Effector memory CD8-positive, alpha-beta T cell (primary cell): ENCODE data around the gene PIAS4.

Experiments used
- ATAC-seq: fragments of 150-1000 bp; cut with Tn5 transposase; replicated peaks from 2 replicates; pipeline ENCODE4 v1.10.0; 2021; ENCODE audit warnings: mild to moderate bottlenecking, moderate library complexity
- DNase-seq, 3 experiments: peaks; one replicate each; pipeline ENCODE4 v3.0.0; 2021
- H3K27ac Mint-ChIP-seq, 2 donors: one replicate each; pipeline ENCODE4 v1.8.0; 2022; ENCODE audit warnings: mild to moderate bottlenecking in 2 of 2, mixed read lengths in 2 of 2, moderate library complexity in 2 of 2
- H3K27me3 Mint-ChIP-seq, 2 donors: one replicate each; pipeline ENCODE4 v1.8.0; 2022; ENCODE audit warnings: mixed read lengths in 2 of 2
- H3K36me3 Mint-ChIP-seq: one replicate; pipeline ENCODE4 v1.8.0; 2022; ENCODE audit warnings: mild to moderate bottlenecking, moderate library complexity, mixed read lengths; ENCODE audit not compliant: insufficient read depth
- H3K4me1 Mint-ChIP-seq, 2 donors: one replicate each; pipeline ENCODE4 v1.8.0; 2022; ENCODE audit warnings: low read depth in 2 of 2, mixed read lengths in 2 of 2
- H3K4me3 Mint-ChIP-seq, 2 donors: one replicate each; pipeline ENCODE4 v1.8.0; 2022; ENCODE audit warnings: mild to moderate bottlenecking in 2 of 2, mixed read lengths in 2 of 2, moderate library complexity in 2 of 2
- H3K9me3 Mint-ChIP-seq, 2 donors: one replicate each; pipeline ENCODE4 v1.8.0; 2022; ENCODE audit warnings: mixed read lengths in 2 of 2

Gene PIAS4

DNA sequence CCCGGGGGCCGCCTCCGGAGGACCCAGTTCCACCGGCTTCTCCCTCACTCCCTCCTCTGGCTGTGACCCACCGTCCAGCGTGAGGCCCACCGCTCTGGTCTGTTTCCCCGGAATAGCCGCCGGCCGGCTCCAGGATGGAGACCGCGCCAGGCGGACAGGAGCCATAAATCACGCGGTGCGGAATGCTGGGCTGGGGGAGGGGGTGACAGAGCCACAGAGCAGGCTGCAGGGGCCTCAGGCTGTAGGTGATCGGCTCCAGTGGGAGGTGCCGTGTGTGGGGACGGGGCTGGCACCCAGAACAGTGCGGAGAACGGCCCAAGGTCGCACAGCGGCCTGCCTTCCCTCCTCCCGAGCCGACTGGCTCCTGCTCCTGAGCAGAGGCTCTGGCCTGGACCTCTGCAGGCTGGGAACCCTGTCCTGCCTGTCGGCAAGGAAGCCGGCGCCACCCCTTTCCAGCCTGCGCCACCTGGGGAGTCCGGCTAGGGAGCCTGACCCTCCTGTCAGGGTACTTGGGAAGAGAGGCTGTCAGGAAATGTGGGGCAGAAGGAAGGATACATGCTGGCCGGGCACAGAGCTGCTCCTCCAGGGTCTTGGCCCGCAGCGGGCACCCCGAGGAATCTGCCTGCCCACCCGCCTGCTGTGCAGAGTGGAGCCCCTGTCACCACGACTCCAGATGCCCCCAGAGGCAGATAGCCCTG is 8.3 kb downstream of the PIAS4 start:
- Mint-ChIP-seq H3K27me3 (no peaks in the 10 kb centered on the region), H3K36me3 (peaks cover 32% of the 10 kb centered on the region), H3K4me1 (peaks cover 23 to 24% of the 10 kb centered on the region in 2 donors), H3K9me3 (no peaks in the 10 kb centered on the region), H3K4me3 (peak overlapping the region in 1 of 2 donors; percentile 10), H3K27ac (peak overlapping the region in 1 of 2 donors; percentile 68)
- DNase-seq (no peak), ATAC-seq (no peak)

DNA sequence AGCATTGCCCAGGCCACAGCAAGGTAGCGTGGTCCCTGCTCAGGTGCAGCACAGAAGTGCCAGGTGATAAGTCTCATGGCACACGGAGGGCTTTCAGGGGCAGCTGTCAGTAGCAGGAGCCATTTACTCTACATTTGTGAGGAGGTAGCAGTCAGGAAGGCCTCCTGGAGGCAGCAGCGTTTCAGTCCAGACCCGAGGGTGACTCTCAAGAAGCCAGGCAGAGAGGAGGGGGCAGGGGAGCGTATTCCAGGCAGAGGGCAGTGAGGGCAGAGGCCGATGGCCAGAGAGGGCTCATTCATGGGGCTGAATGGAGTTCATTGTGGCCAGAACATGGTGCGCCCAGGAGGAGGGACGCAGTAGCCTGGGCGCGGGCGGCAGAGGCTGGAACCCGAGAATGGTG is 8.9 kb downstream of the PIAS4 start:
- no peak for ATAC-seq
- Mint-ChIP-seq H3K27ac (peak overlapping the region in 1 of 2 donors; percentile 68), H3K27me3 (no peaks in the 10 kb centered on the region)

DNA sequence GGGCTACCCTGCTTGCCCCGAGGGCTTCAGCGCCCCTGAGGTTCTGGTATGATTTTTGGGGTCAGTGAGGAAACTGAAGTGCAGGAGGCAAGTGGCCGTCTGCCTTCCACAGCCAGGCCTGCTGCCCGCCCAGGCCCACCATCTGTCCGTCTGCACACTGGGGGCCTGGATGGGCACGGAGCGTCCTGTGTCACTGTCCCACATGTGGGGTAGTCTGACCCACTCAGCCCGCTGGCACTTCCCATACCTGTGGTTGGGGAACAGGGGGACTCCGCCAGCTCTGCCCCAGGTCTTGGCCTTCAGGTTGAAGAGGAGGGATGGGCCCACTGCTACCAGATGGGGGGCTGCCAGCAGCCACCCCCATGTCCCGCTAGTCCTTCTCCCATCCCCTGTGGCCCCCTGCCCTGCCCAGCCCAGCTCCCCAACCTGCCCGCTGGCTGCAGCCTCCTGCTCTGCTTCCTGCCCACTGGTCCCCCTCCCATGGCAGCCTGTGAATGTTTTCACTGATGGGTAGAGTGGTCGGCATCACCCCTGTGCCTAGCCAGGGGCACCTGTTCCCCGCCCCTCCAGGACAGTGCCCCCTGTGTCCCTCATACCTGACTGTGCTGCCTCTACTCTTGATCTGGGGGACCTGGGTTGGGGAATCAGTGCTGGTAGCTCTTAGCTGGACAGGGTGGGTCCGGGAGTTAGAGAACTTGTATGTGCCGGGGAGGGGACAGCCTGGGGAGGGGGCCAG is 9.5 kb downstream of the PIAS4 start:
- ATAC-seq: no peak
- Mint-ChIP-seq H3K27me3 (no peaks in the 10 kb centered on the region), H3K36me3 (peaks cover 34% of the 10 kb centered on the region), H3K9me3 (no peaks in the 10 kb centered on the region), H3K4me3 (no peak overlapping the region), H3K27ac (no peak overlapping the region), H3K4me1 (peaks cover 18 to 19% of the 10 kb centered on the region in 2 donors)
- DNase-seq: no peak

More for the DNA sequence above, 8.9 kb downstream of the PIAS4 start:
- DNase-seq: no peak
- Mint-ChIP-seq H3K4me3 (peak overlapping the region in 1 of 2 donors; percentile 10), H3K9me3 (no peaks in the 10 kb centered on the region), H3K4me1 (peaks cover 19% of the 10 kb centered on the region in 2 donors), H3K36me3 (peaks cover 32% of the 10 kb centered on the region)

DNA sequence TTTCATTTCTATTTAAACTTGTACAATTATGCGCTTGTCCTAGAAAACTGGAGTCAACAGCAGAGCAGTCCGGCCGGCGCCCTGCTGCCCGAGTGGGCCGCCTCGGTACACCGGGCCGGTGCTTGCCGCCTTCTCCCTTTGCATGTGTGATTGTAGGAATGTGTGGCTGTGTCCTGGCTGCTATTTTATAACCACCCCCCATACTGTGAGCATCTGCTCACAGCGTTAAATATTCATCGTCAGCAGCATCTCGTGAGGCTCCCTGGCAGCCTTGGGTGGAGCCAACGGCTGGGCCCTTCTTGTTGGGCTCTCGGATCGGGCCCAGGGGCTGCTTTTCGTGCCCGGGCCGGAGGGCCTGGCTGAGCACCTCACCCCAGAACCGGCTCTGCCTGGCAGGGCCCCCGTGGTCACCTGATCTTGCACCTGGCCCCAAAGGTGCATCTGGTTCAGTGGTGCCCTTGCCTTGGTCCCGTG is 10.6 kb downstream of the PIAS4 start:
- H3K36me3 Mint-ChIP-seq: peaks cover 36% of the 10 kb centered on the region
- peaks cover 9 to 12% of the 10 kb centered on the region in 2 donors for H3K4me1 Mint-ChIP-seq
- ATAC-seq: no peak
- no peaks in the 10 kb centered on the region for H3K27me3 Mint-ChIP-seq
- peak overlapping the region; percentile 67 to 77 for H3K27ac Mint-ChIP-seq
- H3K4me3 Mint-ChIP-seq: no peak overlapping the region
- H3K9me3 Mint-ChIP-seq: no peaks in the 10 kb centered on the region
- no peak for DNase-seq

DNA sequence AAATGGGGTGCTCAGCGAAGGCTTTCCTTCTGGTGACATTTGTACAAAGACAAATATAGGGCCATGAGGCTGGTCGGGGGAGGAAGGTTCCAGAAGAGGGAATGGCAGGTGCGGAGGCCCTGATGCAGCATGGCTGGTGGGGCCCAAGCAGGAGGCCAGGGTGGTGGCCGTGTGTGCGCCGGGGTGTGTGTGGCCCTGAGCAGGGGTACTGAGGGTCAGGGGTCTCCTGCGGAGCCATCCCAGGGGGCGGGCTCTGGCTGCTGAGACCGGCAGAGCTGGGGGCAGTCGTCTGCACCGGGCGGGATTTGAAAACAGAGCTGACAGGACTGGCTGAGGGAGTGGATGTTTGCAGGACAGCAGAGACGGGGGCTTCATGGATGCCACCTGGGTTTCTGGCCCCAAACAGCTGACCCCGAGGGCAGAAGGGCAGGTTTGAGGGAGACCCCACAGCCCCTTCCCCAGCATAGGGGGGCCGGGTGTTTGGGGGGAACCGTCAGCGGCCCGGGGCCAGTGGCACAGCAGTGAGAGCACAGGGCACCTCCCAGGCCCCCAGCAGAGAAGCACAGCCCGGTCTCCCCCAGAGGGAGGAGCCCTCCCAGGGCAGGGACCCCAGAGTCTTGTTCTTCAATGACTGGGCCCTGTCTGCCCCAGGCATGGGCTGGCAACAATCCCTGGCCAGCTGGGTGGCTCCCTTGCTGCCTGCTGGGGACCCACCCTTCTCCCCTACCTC is 11.4 kb downstream of the PIAS4 start:
- Mint-ChIP-seq H3K4me3 (no peak overlapping the region), H3K9me3 (no peaks in the 10 kb centered on the region), H3K27me3 (no peaks in the 10 kb centered on the region), H3K27ac (peak overlapping the region; percentile 67 to 77), H3K36me3 (peaks cover 36% of the 10 kb centered on the region), H3K4me1 (peaks cover 9 to 10% of the 10 kb centered on the region in 2 donors)
- DNase-seq (no peak), ATAC-seq (no peak)

DNA sequence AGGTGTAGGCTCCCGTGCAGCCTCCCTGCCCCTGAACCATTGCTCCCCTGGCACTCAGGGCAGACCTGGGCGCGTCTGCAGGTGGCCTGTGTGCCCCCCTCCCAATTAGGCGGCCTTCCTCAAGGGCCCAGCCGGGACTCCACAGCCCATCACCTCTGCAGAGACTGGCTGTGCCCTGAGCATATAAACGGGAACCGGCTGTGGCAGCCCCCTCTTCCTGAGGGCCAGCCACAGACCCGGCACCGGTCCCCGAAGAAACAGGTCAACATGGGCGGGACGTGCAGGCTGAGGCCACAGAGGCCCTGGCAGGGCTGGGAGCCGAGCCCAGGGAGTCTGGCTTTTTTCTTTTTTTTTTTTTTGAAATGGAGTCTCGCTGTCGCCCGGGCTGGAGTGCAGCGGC is 12.0 kb downstream of the PIAS4 start:
- ATAC-seq (no peak), DNase-seq (no peak)
- H3K9me3 Mint-ChIP-seq: no peaks in the 10 kb centered on the region
- H3K4me3 Mint-ChIP-seq: no peak overlapping the region
- H3K36me3 Mint-ChIP-seq: peaks cover 32% of the 10 kb centered on the region
- no peak overlapping the region for H3K27ac Mint-ChIP-seq
- peaks cover 9 to 10% of the 10 kb centered on the region in 2 donors for H3K4me1 Mint-ChIP-seq
- no peaks in the 10 kb centered on the region for H3K27me3 Mint-ChIP-seq

DNA sequence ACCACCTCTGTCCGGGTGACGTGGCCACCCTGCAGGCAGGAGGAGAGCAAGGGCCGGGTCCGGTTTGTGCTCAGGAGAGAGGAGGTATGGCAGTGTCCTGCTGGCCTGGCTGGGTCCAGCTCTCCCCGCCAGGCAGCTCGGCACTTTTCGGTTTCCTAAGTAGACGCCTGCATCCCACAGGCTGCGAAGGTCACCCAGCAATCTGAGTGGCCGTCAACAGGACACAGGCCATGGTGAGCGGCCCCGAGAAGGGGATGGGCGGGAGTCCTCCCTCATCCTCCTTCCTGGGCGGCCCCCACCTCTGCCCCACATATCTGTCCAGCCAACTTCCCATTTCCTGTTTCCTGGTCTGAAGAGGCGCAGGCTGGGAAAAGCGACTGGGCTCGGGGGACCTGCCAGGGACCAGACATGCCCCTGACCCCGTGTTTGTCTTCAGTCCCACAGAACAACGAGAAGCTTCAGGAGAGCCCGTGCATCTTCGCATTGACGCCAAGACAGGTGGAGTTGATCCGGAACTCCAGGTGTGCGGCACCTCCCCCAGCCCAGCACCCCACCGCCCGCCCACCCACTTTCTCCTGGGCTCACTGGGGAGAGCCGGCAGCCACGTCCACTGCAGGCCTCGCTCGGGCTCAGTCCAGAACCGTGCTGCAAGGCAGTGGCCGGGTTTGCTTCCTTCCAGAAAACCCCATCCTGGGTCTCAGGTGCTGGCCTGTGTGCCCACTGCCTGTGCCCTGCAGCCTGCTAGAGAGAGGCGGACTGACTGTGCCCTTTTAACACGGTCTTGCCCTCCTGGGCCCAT is 16.3 kb downstream of the PIAS4 start:
- DNase-seq (no peak), ATAC-seq (no peak)
- Mint-ChIP-seq H3K4me3 (no peak overlapping the region), H3K36me3 (peaks cover 31% of the 10 kb centered on the region), H3K4me1 (peaks cover 0 to 4% of the 10 kb centered on the region in 2 donors), H3K9me3 (no peaks in the 10 kb centered on the region), H3K27me3 (no peaks in the 10 kb centered on the region), H3K27ac (no peak overlapping the region)

DNA sequence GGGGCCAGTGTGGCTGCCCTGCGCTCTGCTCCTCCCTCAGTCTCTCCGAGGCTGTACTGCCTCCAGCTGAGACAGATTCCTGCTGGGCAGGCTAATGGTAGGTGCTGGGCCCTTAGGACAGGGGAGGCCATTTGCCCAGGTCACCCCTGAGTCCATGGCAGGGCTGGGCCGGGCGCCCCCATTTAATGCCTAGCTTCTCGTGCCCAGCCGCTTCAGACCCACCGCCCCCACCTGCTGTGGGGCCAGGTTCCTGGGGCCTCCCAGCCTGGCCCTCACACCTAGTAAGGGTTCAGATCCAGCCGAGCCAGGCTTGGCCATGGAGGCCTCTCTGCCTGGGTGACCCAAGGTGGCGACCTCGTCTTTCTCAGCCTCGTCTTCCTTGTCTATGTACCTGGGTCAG is 17.8 kb downstream of the PIAS4 start:
- Mint-ChIP-seq H3K27ac (no peak overlapping the region), H3K27me3 (no peaks in the 10 kb centered on the region), H3K4me1 (peaks cover 0 to 4% of the 10 kb centered on the region in 2 donors), H3K4me3 (no peak overlapping the region), H3K36me3 (peaks cover 42% of the 10 kb centered on the region), H3K9me3 (no peaks in the 10 kb centered on the region)
- DNase-seq: no peak
- ATAC-seq: no peak

DNA sequence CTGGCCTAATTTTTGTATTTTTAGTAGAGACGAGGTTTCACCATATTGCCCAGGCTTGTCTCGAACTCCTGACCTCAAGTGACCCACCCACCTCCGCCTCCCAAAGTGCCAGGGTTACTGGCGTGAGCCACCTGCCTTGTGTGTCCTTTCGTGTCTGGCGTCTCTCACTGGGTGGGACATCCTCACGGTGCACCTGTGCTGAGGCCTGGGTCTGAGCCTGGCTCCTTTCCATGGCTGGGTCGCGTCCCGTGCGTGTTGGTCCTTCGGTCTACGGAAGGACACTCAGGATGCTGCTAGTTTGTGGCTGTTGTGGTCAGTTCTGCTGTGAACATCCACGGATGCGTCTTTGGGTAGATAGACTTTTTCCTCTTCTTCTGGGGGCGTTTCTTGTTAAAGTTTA is 19.6 kb downstream of the PIAS4 start:
- Mint-ChIP-seq H3K27ac (peak overlapping the region in 1 of 2 donors; percentile 31), H3K36me3 (peaks cover 58% of the 10 kb centered on the region), H3K4me3 (no peak overlapping the region), H3K9me3 (no peaks in the 10 kb centered on the region), H3K27me3 (no peaks in the 10 kb centered on the region), H3K4me1 (no peaks in the 10 kb centered on the region)
- no peak for DNase-seq
- ATAC-seq: no peak

DNA sequence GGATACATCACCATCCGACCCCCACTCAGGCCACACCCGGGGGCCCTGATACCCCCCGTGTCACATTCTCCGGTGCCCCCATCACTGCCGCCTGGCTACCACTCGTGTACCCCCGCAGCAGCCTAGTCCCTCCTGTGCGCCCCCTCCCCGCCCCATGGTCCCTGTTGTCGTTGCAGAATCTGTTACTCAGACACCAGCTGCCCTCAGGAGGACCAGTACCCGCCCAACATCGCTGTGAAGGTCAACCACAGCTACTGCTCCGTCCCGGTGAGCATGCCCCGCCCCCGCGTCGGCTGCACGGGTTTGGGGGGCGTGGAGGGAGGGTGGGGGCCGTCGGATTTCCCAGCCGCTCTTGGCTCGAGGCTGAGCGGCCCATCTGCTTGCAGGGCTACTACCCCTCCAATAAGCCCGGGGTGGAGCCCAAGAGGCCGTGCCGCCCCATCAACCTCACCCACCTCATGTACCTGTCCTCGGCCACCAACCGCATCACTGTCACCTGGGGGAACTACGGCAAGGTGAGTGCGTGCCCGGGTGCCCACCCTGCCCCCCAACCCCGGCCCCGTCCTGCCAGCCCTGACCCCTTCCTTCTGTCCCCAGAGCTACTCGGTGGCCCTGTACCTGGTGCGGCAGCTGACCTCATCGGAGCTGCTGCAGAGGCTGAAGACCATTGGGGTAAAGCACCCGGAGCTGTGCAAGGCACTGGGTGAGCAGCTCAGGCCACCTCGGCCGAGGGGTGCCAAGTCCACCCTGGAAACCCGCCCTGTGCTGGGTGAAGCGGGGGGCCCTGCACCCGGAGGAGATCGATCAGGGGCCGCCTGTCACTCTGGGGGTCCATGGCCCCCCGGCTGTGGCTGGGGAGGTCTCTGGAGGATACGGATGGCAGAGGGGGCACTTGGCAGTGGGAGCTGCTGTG is 21.1 kb downstream of the PIAS4 start:
- ATAC-seq (no peak), DNase-seq (no peak)
- Mint-ChIP-seq H3K27ac (peak overlapping the region in 1 of 2 donors; percentile 70), H3K4me1 (no peaks in the 10 kb centered on the region), H3K36me3 (peaks cover 55% of the 10 kb centered on the region), H3K4me3 (peak overlapping the region in 1 of 2 donors; percentile 41), H3K27me3 (no peaks in the 10 kb centered on the region), H3K9me3 (no peaks in the 10 kb centered on the region)

DNA sequence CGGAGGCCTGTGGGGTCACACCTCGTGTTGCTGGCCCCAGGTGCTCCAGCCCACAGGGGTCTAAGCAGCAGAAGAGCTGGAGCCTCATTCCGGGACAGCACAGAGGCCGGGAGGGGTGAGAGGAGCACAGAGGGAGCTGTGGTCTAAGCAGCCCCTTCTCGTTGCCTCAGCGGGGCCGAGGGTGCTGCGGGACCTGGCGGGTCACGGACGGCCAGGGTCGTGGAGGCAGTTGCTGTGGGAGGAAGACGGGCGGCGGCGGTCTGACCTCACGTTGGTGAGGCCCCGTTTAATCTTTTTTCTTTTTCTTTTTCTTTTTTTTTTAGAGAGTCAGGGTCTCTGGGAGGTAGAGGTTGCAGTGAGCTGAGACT is 21.7 kb downstream of the PIAS4 start:
- Mint-ChIP-seq H3K4me3 (peak overlapping the region in 1 of 2 donors; percentile 41), H3K36me3 (peaks cover 58% of the 10 kb centered on the region), H3K27me3 (no peaks in the 10 kb centered on the region), H3K4me1 (no peaks in the 10 kb centered on the region), H3K9me3 (no peaks in the 10 kb centered on the region), H3K27ac (peak overlapping the region; percentile 13 to 70)
- no peak for DNase-seq
- no peak for ATAC-seq

DNA sequence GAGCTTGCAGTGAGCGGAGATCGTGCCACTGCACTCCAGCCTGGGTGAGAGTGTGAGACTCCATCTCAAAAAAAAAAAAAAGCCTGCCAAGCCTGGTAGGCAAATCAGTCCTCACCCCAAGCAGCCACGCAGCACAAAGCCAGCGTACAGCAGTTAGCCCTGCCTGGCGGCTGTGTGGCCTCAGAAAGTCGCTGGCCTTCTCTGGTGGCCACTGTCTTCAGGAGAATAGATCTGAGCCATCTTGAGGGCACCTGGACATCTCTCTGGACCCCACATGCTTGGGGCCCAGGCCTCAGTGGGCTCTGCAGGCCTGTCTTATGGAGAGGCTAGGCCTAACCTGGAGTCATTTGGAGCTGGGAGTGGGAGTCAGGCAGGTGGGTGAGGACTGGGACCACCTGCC is 23.0 kb downstream of the PIAS4 start:
- Mint-ChIP-seq H3K36me3 (peaks cover 53% of the 10 kb centered on the region), H3K27ac (no peak overlapping the region), H3K27me3 (no peaks in the 10 kb centered on the region)

More for the DNA sequence above, 23.0 kb downstream of the PIAS4 start:
- H3K4me3 Mint-ChIP-seq: no peak overlapping the region
- no peaks in the 10 kb centered on the region for H3K9me3 Mint-ChIP-seq
- H3K4me1 Mint-ChIP-seq: no peaks in the 10 kb centered on the region
- DNase-seq (no peak), ATAC-seq (no peak)
